ENCODE results near the gene AIG1.
"Not testable (repeated sequence)": the region's sequence is repeated elsewhere in the genome, so short reads cannot be mapped to it uniquely, and the experiment has no call there.

AIG1 gene

DNA sequence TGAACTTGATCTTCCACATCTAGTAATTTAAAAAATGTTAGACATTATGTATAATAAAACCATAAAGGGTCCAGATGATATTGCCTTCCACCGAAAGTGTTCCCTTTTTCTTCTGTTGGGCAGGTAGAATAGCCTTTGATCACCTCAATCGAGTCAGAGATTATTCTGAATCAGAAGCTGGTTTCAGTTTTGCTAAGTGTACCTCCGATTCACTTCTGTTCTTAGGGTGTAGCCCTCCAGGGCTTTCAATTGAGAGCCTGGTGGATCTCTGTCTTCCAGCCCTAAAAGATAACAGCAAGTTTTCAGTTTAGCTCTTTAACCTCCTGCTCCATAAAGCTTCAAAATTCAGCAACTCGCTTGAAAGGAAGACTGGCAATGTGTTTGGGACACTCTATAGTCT, 21.1 kb upstream of the AIG1 start:
- in situ Hi-C loops (cut with HindIII; ENCODE audit: low sequenced_read_pairs), result no loop called here
- TF ChIP-seq, protein P1, sequence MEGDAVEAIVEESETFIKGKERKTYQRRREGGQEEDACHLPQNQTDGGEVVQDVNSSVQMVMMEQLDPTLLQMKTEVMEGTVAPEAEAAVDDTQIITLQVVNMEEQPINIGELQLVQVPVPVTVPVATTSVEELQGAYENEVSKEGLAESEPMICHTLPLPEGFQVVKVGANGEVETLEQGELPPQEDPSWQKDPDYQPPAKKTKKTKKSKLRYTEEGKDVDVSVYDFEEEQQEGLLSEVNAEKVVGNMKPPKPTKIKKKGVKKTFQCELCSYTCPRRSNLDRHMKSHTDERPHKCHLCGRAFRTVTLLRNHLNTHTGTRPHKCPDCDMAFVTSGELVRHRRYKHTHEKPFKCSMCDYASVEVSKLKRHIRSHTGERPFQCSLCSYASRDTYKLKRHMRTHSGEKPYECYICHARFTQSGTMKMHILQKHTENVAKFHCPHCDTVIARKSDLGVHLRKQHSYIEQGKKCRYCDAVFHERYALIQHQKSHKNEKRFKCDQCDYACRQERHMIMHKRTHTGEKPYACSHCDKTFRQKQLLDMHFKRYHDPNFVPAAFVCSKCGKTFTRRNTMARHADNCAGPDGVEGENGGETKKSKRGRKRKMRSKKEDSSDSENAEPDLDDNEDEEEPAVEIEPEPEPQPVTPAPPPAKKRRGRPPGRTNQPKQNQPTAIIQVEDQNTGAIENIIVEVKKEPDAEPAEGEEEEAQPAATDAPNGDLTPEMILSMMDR (IDR thresholded peaks at IDR 0.05; ENCODE audit: low read depth, low read length), result no peak
- H3K4me3 ChIP-seq (ENCODE audit: low read depth, low read length), result no peak overlapping the region
- DNase-seq (ENCODE audit: low read depth, low spot score), result no peak

DNA sequence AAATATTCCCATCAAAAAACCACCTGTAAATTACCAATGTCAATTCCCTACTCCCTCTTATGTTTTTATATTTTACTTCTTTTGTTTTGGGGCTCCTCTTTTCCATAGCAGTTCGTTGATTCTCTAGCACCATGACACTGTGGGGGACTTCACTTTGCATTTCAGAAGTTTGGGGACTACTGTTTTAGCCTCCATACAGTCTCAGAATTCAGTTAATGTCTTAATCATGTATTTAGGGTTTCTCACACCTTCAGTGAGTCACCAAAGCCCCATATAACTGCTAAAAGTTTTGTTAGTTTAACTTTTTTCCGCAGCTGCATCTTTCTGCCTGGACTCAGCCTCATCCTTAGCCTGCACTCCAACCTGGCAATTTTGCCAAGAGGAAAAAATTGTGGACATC, 20.7 kb upstream of the AIG1 start:
- TF ChIP-seq, protein P1 (IDR thresholded peaks at IDR 0.05; ENCODE audit: low read depth, low read length), result no peak
- DNase-seq (ENCODE audit: low read depth, low spot score), result no peak
- in situ Hi-C loops (cut with HindIII; ENCODE audit: low sequenced_read_pairs), result no loop called here
- H3K4me3 ChIP-seq (ENCODE audit: low read depth, low read length), result no peak overlapping the region

DNA sequence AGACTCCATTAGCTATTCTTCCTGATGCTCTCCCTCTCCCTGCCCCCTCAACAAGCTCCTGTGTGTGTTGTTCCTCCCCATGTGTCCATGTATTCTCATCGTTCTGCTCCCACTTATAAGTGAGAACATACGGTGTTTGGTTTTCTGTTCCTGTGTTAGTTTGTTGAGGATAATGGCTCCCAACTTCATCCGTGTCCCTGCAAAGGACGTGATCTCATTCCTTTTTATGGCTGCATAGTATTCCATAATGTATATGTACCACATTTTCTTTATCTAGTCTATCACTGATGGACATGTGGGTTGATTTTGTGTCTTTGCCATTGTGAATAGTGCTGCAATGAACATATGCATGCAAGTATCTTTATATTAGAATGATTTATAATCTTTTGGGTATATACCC, 16.3 kb upstream of the AIG1 start:
- in situ Hi-C loops (cut with HindIII; ENCODE audit: low sequenced_read_pairs); H3K4me3 ChIP-seq (ENCODE audit: low read depth, low read length): not testable (repeated sequence)

DNA sequence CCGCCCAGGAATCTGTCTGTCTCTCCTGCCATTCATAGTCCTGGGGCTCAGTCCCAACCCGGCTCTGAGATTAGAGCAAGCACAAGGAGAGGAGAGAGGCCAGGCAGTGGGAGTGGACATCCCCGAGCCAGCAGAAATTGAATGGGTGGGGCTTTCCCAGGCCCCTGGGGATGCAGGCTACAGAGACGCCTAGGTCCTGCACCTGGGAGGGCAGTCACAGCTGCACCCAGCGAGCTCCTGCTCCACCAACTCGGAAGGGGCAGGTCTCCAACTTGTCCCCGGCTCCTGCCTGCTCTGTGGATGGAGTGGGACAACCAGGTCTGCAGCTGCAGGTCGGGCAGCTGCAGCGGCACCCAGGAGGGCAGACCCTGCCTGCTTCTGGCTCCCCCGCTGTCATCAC, 11.1 kb upstream of the AIG1 start:
- no peak for DNase-seq (ENCODE audit: low read depth, low spot score)
- no peak overlapping the region for H3K4me3 ChIP-seq (ENCODE audit: low read depth, low read length)
- TF ChIP-seq, protein P1 (IDR thresholded peaks at IDR 0.05; ENCODE audit: low read depth, low read length), result no peak
- in situ Hi-C loops (cut with HindIII; ENCODE audit: low sequenced_read_pairs), result no loop called here

More for the DNA sequence above, 16.3 kb upstream of the AIG1 start:
- DNase-seq (ENCODE audit: low read depth, low spot score), result not testable (repeated sequence)

DNA sequence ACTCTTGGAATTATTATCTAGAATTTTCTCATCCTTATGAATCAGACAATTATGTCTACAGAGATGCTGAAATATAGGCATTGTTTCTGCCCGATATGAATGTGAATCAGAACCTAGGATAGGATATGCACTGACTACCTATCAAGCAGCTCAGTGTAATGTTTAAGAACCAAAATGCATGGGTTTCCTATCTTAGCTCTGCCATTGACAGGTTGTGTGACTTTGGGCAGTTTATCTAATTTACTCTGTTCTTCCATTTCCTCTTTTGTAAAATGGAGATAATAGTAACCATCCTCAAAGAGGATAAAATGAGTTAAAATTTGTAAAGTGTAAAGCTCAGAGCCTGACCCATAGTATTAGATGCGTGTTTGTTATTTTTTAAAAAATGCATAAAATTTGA, 10.2 kb upstream of the AIG1 start:
- DNase-seq (ENCODE audit: low read depth, low spot score), result no peak
- H3K4me3 ChIP-seq (ENCODE audit: low read depth, low read length), result no peak overlapping the region
- in situ Hi-C loops (cut with HindIII; ENCODE audit: low sequenced_read_pairs), result no loop called here
- TF ChIP-seq, protein P1 (IDR thresholded peaks at IDR 0.05; ENCODE audit: low read depth, low read length), result no peak

DNA sequence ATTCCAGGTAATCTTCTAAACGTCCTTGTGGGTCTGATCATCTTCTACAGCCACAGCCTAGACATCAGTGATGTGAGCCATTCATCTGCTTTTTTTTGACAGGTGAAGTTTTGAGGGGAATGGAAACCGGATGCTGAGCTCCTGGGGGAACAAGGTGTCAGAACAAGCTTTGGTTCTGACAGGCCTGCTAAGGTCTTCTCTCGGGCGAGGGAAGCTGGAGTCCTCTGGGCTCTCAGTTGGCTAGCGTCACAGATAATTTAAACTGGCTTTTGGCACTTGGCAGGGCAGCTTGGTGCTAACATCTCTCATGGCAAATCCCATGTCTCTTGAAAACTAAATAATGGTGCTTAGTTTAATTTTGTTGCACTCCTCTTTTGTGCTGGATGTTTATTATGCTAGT, 8.4 kb upstream of the AIG1 start:
- TF ChIP-seq, protein P1 (IDR thresholded peaks at IDR 0.05; ENCODE audit: low read depth, low read length), result no peak

DNA sequence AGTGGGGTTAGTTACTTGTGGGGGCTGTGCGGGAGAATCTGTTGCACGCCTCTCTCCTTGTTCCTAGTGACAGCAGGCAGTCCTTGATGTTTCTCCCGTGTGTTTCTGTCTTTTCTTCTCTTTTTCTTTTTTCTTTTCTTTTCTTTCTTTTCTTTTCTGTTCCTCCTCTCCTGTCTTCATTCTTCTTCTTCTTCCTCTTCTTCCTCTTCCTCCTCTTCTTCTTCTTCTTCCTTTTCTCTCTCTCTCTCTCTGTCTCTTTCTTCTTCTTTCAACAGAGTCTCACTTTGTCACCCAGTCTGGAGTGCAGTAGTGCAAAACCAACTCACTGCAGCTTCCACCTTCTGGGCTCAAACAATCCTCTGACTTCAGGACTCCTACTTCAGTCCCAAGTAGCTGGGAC, 6.8 kb upstream of the AIG1 start:
- TF ChIP-seq, protein P1 (IDR thresholded peaks at IDR 0.05; ENCODE audit: low read depth, low read length), result no peak
- no peak overlapping the region for H3K4me3 ChIP-seq (ENCODE audit: low read depth, low read length)
- no peak for DNase-seq (ENCODE audit: low read depth, low spot score)
- in situ Hi-C loops (cut with HindIII; ENCODE audit: low sequenced_read_pairs), result no loop called here

More for the DNA sequence above, 8.4 kb upstream of the AIG1 start:
- in situ Hi-C loops (cut with HindIII; ENCODE audit: low sequenced_read_pairs), result no loop called here
- no peak for DNase-seq (ENCODE audit: low read depth, low spot score)
- no peak overlapping the region for H3K4me3 ChIP-seq (ENCODE audit: low read depth, low read length)
